Subcutaneous adipose tissue (tissue), 4 donors: Measurements from ENCODE around the gene B4GALT1. TPM values are rescaled to one million over a fixed set of nuclear protein-coding genes. Genes with fewer than 3 reads are reported as not detected.

Source experiments
- CTCF ChIP-seq: fragments of 450-650 bp; IDR thresholded peaks from one replicate; pipeline ENCODE4 v1.5.1; 2016; ENCODE audit warnings: low read depth, mild to moderate bottlenecking, control low read depth, antibody characterized with exemption, moderate library complexity
- total RNA-seq, 4 donors: library from RNA; depleted of rRNA; stranded (reverse); fragments of >200 nt; gene quantifications; one replicate each; pipeline ENCODE4 v1.1.0, GENCODE V29; 2016

Gene B4GALT1
- total RNA-seq, 4 donors from 2014 or later, result 39.6 to 100 (median 64.5) TPM

GRCh38 chr9:33165263-33166151 is 1.6 kb downstream of the B4GALT1 start:
- TF ChIP-seq CTCF, result no peak

- TF ChIP-seq CTCF, result no peak
Observed at GRCh38 chr9:33164138-33164809, 2.9 kb downstream of the B4GALT1 start.

GRCh38 chr9:33163433-33164137 is 3.6 kb downstream of the B4GALT1 start:
- TF ChIP-seq CTCF, result no peak

- TF ChIP-seq CTCF, result no peak
Observed at GRCh38 chr9:33162721-33163311, 4.3 kb downstream of the B4GALT1 start.

GRCh38 chr9:33161589-33162132 is 5.5 kb downstream of the B4GALT1 start:
- no peak for TF ChIP-seq CTCF

GRCh38 chr9:33161011-33161588 is 6.0 kb downstream of the B4GALT1 start:
- TF ChIP-seq CTCF, result no peak
